HCT116 (cell line): ENCODE data around the gene SMARCA2. TPM values are rescaled to one million over a fixed set of nuclear protein-coding genes. Genes with fewer than 3 reads are reported as not detected.

ENCODE experiments used
- ATAC-seq: fragments of 200-7000 bp; cut with Tn5 transposase; 2 replicates; pipeline ENCODE4 v1.9.1; 2020; ENCODE audit warnings: mild to moderate bottlenecking, moderate library complexity
- BruUV-seq: library from RNA; stranded (reverse); fragments of 400-500 nt; replicated peaks from 2 replicates; lab custom pipeline; 2021; lab: Mats Ljungman, UMichigan
- CTCF ChIA-PET: fragments of 300-600 bp; sonication (Branson Sonifier 250); formaldehyde crosslinking; loops from one replicate; lab custom pipeline; 2021; ENCODE audit warnings: antibody characterized with exemption; lab: Charles Lee
- POLR2A ChIA-PET: fragments of 300-600, 350-600 bp; sonication (Branson Sonifier 250); formaldehyde crosslinking; loops from one replicate; lab custom pipeline; 2021; ENCODE audit warnings: antibody characterized with exemption; lab: Charles Lee
- RAD21 ChIA-PET, 2 experiments: fragments of 300-600 bp; sonication (Branson Sonifier 250); formaldehyde crosslinking; loops; one replicate each; lab custom pipeline; 2023; ENCODE audit warnings: low total read pairs in 2 of 2; ENCODE audit not compliant: uncharacterized antibody in 2 of 2, unreplicated experiment in 2 of 2, low non-redundant PET in 1 of 2; lab: Charles Lee
- DNase-seq: peaks from one replicate; pipeline ENCODE4 v3.0.0-alpha.2; 2010; ENCODE audit warnings: low read depth, low spot score
- H2AFZ ChIP-seq: fragments of 200-600 bp; shearing (Covaris generic), sonication (generic); 2 replicates; pipeline ENCODE4 v1.6.1; 2017; ENCODE audit warnings: low read depth, mixed run types, mixed read lengths, antibody characterized with exemption, low read length; ENCODE audit not compliant: poor library complexity, severe bottlenecking
- H3K27ac ChIP-seq: 2 replicates; pipeline ENCODE4 v1.5.1; 2012; ENCODE audit warnings: low read depth, low read length
- H3K27me3 ChIP-seq: fragments of 200-600 bp; sonication (generic); 2 replicates; pipeline ENCODE4 v1.6.1; 2016; ENCODE audit warnings: mixed run types, low read length, mixed read lengths; ENCODE audit not compliant: insufficient read depth
- H3K36me3 ChIP-seq, 2 experiments: fragments of 200-500 bp in 1 of 2; fragments of 200-600 bp in 1 of 2; sonication (Bioruptor generic) in 1 of 2; sonication (generic) in 1 of 2; 2 replicates each; pipeline versions ENCODE4 v1.5.1 to v1.6.1; 2014 to 2016; ENCODE audit warnings: low read length in 2 of 2, inconsistent platforms in 1 of 2, mixed read lengths in 1 of 2, mixed run types in 1 of 2; ENCODE audit not compliant: insufficient read depth in 2 of 2, control insufficient read depth in 1 of 2
- H3K4me1 ChIP-seq, 2 experiments: fragments of 200-600 bp in 1 of 2; sonication (generic) in 1 of 2; 2 replicates each; pipeline versions ENCODE4 v1.5.1 to v1.6.1; 2012 to 2017; ENCODE audit warnings: low read length in 2 of 2, inconsistent platforms in 1 of 2, mild to moderate bottlenecking in 1 of 2, mixed read lengths in 1 of 2, mixed run types in 1 of 2, moderate library complexity in 1 of 2; ENCODE audit not compliant: insufficient read depth in 2 of 2, control insufficient read depth in 1 of 2
- H3K4me2 ChIP-seq: fragments of 200-600 bp; sonication (generic); 2 replicates; pipeline ENCODE4 v1.6.1; 2017; ENCODE audit warnings: mixed run types, low read length, mixed read lengths
- H3K4me3 ChIP-seq, 2 experiments: fragments of 200-600 bp in 1 of 2; sonication (generic) in 1 of 2; replicated peaks in 1 of 2; 2 replicates each; pipeline ENCODE4 v1.5.1; 2011 to 2016; ENCODE audit warnings: low read length in 2 of 2, control low read depth in 1 of 2, low read depth in 1 of 2, mild to moderate bottlenecking in 1 of 2, mixed read lengths in 1 of 2, mixed run types in 1 of 2
- H3K79me2 ChIP-seq: fragments of 200-600 bp; sonication (generic); 2 replicates; pipeline ENCODE4 v1.6.1; 2017; ENCODE audit warnings: mild to moderate bottlenecking, mixed run types, low read length, moderate library complexity, mixed read lengths; ENCODE audit not compliant: insufficient read depth
- H3K9ac ChIP-seq: fragments of 200-600 bp; sonication (generic); 2 replicates; pipeline ENCODE4 v1.6.1; 2016; ENCODE audit warnings: low read length, mixed read lengths
- H3K9me2 ChIP-seq: fragments of 200-600 bp; sonication (generic), shearing (Covaris generic); 2 replicates; pipeline ENCODE4 v1.6.1; 2017; ENCODE audit warnings: mixed run types, mild to moderate bottlenecking, moderate library complexity; ENCODE audit not compliant: insufficient read depth
- H3K9me3 ChIP-seq, 2 experiments: fragments of 200-500 bp in 1 of 2; fragments of 200-600 bp in 1 of 2; sonication (Bioruptor generic) in 1 of 2; sonication (generic) in 1 of 2; 2 replicates each; pipeline ENCODE4 v1.6.1; 2014 to 2017; ENCODE audit warnings: low read length in 2 of 2, mixed read lengths in 2 of 2, inconsistent platforms in 1 of 2, low read depth in 1 of 2, mild to moderate bottlenecking in 1 of 2, mixed run types in 1 of 2, moderate library complexity in 1 of 2; ENCODE audit not compliant: control insufficient read depth in 1 of 2, insufficient read depth in 1 of 2
- H4K20me1 ChIP-seq: fragments of 200-600 bp; sonication (generic), shearing (Covaris generic); 2 replicates; pipeline ENCODE4 v1.6.1; 2017; ENCODE audit warnings: mixed run types, mild to moderate bottlenecking, moderate library complexity; ENCODE audit not compliant: insufficient read depth
- CBX3 ChIP-seq: IDR thresholded peaks from 2 replicates; pipeline ENCODE4 v1.6.1; 2012; ENCODE audit warnings: low read depth
- CEBPB ChIP-seq: IDR thresholded peaks from 2 replicates; pipeline ENCODE4 v1.6.1; 2012; ENCODE audit warnings: low read depth
- EGR1 ChIP-seq: IDR thresholded peaks from 2 replicates; pipeline ENCODE4 v1.6.1; 2012; ENCODE audit warnings: low read depth
- ELF1 ChIP-seq: IDR thresholded peaks from 2 replicates; pipeline ENCODE4 v1.6.1; 2012; ENCODE audit warnings: low read depth, borderline replicate concordance
- EZH2 ChIP-seq: fragments of 200-600 bp; sonication (generic); IDR thresholded peaks from 2 replicates; pipeline ENCODE4 v1.6.1; 2017; ENCODE audit warnings: antibody characterized with exemption, mixed run types
- EZH2phosphoT487 ChIP-seq: fragments of 200-600 bp; IDR thresholded peaks from 2 replicates; pipeline ENCODE4 v1.6.1; 2018; ENCODE audit warnings: antibody characterized with exemption, borderline replicate concordance
- FOSL1 ChIP-seq: IDR thresholded peaks from 2 replicates; pipeline ENCODE4 v1.6.1; 2012; ENCODE audit warnings: low read depth
- POLR2A ChIP-seq: IDR thresholded peaks from 2 replicates; pipeline ENCODE4 v1.7.0; 2011; ENCODE audit warnings: borderline replicate concordance; ENCODE audit not compliant: insufficient read depth, insufficient read length; ENCODE audit errors: extremely low read depth
- RAD21 ChIP-seq: IDR thresholded peaks from 2 replicates; pipeline ENCODE4 v1.6.1; 2012; ENCODE audit warnings: low read depth, mild to moderate bottlenecking
- SIN3A ChIP-seq: IDR thresholded peaks from 2 replicates; pipeline ENCODE4 v1.6.1; 2012; ENCODE audit warnings: low read depth
- SP1 ChIP-seq: IDR thresholded peaks from 2 replicates; pipeline ENCODE4 v1.6.1; 2012; ENCODE audit warnings: low read depth
- SRF ChIP-seq: IDR thresholded peaks from 2 replicates; pipeline ENCODE4 v1.6.1; 2012; ENCODE audit warnings: low read depth
- TCF7L2 ChIP-seq: IDR thresholded peaks from 2 replicates; pipeline ENCODE4 v1.7.0; 2011; ENCODE audit warnings: borderline replicate concordance, inconsistent platforms; ENCODE audit not compliant: insufficient read depth, insufficient read length; ENCODE audit errors: extremely low read depth
- YY1 ChIP-seq: IDR thresholded peaks from 2 replicates; pipeline ENCODE4 v1.6.1; 2011; ENCODE audit warnings: low read length, low read depth, moderate library complexity, mild to moderate bottlenecking; ENCODE audit not compliant: insufficient replicate concordance; ENCODE audit errors: extremely low read depth
- ZFX ChIP-seq: fragments of 450-650 bp; IDR thresholded peaks from 2 replicates; pipeline ENCODE4 v1.6.1; 2017
- ZNF274 ChIP-seq: fragments of 200-500 bp; sonication (Bioruptor generic); IDR thresholded peaks from 2 replicates; pipeline ENCODE4 v1.6.1; 2014; ENCODE audit warnings: mild to moderate bottlenecking, low read depth, low read length, inconsistent platforms
- intact Hi-C: fragments of 100-400 bp; cut with micrococcal nuclease; formaldehyde crosslinking; loops from 2 replicates; pipeline ENCODE4 v1.10.0; 2022
- total RNA-seq: library from RNA; stranded (reverse); gene quantifications from one replicate; pipeline ENCODE4 v1.2.1, GENCODE V29; 2021; ENCODE audit not compliant: unreplicated experiment
- TF ChIP-seq, protein P1 (sequence below): IDR thresholded peaks from 2 replicates; pipeline ENCODE4 v1.6.1; 2012
- TF ChIP-seq, protein P2 (sequence below): IDR thresholded peaks from 2 replicates; pipeline ENCODE4 v1.6.1; 2011; ENCODE audit warnings: mild to moderate bottlenecking, low read length, moderate library complexity; ENCODE audit not compliant: insufficient replicate concordance; ENCODE audit errors: extremely low read depth
- TF ChIP-seq, protein P3 (sequence below): IDR thresholded peaks from 2 replicates; pipeline ENCODE4 v1.6.1; 2012; ENCODE audit warnings: low read depth
- TF ChIP-seq, protein P4 (sequence below): IDR thresholded peaks from 2 replicates; pipeline ENCODE4 v1.6.1; 2012

Gene SMARCA2
- total RNA-seq, 1 experiment from 2014 or later: 14.7 TPM

DNA sequence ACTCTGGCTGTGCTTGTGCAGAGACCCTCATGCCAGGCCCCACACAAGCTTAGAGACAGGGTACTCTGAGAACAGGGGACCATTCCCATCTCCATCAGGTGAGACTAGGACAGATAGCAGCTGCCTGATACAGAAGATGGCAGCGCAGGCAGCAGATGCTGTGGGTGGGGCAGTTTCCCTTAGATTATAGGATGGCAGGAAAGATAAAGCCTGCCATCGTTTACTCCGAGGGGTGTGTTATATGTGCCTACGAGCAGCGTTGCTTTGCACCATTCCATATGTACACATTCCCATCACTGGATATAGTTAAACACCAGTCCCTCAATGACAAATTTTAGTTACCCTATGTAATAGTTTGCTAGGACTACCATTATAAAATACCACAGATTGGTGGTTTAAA, 135.2 kb downstream of the SMARCA2 start:
- ChIA-PET RAD21 (no interaction called here), CTCF (no interaction called here), POLR2A (no interaction called here)
- TF ChIP-seq, protein P1, sequence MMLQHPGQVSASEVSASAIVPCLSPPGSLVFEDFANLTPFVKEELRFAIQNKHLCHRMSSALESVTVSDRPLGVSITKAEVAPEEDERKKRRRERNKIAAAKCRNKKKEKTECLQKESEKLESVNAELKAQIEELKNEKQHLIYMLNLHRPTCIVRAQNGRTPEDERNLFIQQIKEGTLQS: no peak
- TF ChIP-seq EZH2 (no peak), EGR1 (no peak), FOSL1 (no peak), ELF1 (no peak), SIN3A (no peak), CBX3 (no peak), ZNF274 (no peak), SP1 (no peak), CEBPB (no peak), POLR2A (no peak), TCF7L2 (no peak), YY1 (no peak), RAD21 (no peak), EZH2phosphoT487 (no peak), ZFX (no peak), SRF (no peak)
- TF ChIP-seq, protein P2, sequence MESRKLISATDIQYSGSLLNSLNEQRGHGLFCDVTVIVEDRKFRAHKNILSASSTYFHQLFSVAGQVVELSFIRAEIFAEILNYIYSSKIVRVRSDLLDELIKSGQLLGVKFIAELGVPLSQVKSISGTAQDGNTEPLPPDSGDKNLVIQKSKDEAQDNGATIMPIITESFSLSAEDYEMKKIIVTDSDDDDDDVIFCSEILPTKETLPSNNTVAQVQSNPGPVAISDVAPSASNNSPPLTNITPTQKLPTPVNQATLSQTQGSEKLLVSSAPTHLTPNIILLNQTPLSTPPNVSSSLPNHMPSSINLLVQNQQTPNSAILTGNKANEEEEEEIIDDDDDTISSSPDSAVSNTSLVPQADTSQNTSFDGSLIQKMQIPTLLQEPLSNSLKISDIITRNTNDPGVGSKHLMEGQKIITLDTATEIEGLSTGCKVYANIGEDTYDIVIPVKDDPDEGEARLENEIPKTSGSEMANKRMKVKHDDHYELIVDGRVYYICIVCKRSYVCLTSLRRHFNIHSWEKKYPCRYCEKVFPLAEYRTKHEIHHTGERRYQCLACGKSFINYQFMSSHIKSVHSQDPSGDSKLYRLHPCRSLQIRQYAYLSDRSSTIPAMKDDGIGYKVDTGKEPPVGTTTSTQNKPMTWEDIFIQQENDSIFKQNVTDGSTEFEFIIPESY: no peak
- TF ChIP-seq, protein P3, sequence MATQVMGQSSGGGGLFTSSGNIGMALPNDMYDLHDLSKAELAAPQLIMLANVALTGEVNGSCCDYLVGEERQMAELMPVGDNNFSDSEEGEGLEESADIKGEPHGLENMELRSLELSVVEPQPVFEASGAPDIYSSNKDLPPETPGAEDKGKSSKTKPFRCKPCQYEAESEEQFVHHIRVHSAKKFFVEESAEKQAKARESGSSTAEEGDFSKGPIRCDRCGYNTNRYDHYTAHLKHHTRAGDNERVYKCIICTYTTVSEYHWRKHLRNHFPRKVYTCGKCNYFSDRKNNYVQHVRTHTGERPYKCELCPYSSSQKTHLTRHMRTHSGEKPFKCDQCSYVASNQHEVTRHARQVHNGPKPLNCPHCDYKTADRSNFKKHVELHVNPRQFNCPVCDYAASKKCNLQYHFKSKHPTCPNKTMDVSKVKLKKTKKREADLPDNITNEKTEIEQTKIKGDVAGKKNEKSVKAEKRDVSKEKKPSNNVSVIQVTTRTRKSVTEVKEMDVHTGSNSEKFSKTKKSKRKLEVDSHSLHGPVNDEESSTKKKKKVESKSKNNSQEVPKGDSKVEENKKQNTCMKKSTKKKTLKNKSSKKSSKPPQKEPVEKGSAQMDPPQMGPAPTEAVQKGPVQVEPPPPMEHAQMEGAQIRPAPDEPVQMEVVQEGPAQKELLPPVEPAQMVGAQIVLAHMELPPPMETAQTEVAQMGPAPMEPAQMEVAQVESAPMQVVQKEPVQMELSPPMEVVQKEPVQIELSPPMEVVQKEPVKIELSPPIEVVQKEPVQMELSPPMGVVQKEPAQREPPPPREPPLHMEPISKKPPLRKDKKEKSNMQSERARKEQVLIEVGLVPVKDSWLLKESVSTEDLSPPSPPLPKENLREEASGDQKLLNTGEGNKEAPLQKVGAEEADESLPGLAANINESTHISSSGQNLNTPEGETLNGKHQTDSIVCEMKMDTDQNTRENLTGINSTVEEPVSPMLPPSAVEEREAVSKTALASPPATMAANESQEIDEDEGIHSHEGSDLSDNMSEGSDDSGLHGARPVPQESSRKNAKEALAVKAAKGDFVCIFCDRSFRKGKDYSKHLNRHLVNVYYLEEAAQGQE: no peak
- TF ChIP-seq, protein P4, sequence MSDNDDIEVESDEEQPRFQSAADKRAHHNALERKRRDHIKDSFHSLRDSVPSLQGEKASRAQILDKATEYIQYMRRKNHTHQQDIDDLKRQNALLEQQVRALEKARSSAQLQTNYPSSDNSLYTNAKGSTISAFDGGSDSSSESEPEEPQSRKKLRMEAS: no peak
- no peak overlapping the region for H3K4me2 ChIP-seq
- ATAC-seq: no peak
- no peak overlapping the region for H2AFZ ChIP-seq
- no peaks in the 10 kb centered on the region for H3K9me2 ChIP-seq
- H3K9me3 ChIP-seq: no peaks in the 10 kb centered on the region
- no peak overlapping the region for H3K4me3 ChIP-seq
- H3K27ac ChIP-seq: no peak overlapping the region
- no peaks in the 10 kb centered on the region for H3K4me1 ChIP-seq
- H3K79me2 ChIP-seq: no peaks in the 10 kb centered on the region
- no peak for DNase-seq
- no peaks in the 10 kb centered on the region for H3K27me3 ChIP-seq
- no TSS peak for BruUV-seq
- no peak overlapping the region for H3K9ac ChIP-seq
- intact Hi-C loops: no loop called here
- no peaks in the 10 kb centered on the region for H4K20me1 ChIP-seq
- H3K36me3 ChIP-seq: no peaks in the 10 kb centered on the region
